GM21367 (cell line): Measurements from ENCODE around the gene LIN54.

Source experiments
- ATAC-seq: cut with Tn5 transposase; IDR thresholded peaks from one replicate; pipeline ENCODE4 v1.9.1; 2021; ENCODE audit not compliant: unreplicated experiment

LIN54 gene

DNA sequence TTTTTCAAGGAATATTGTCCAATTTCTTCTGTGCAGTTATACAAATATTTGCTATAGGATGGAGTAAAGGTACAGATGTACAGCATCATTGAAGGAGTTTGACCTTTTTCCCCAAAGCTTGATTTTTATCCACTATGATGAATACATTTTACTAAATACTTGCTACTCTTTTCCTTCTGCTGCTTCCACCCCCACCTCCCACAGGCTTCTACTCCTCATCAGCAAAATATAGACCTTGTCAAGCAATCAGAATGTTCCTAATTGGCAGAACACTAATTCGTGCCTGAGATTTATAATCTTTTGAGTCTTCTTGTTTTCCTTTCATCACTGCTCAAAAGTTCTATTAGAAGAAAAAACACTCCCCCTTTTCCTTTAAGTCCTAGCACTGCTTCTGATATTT is 113.9 kb downstream of the LIN54 start:
- ATAC-seq = no peak

DNA sequence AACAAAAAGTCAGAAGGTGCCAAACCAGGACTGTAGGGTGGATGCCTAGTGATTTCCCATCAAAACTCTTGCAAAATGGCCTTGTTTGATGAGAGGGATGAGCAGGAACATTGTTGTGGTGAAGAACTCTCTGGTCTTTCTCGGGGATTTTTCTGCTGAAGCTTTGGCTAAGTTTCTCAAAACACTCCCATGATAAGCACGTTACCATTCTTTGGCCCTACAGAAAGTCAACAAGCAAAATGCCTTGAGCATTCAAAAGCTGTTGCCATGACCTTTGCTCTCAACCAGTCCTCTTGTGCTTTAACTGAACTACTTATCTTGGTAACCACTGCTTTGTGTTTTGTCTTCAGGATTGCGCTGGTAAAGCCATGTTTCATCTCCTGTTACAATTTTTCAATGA is 116.7 kb downstream of the LIN54 start:
- ATAC-seq = no peak

- ATAC-seq = no peak
These were observed 118.2 kb downstream of the LIN54 start for GRCh38 chr4:82892467-82892802.

GRCh38 chr4:82891707-82892466 is 118.7 kb downstream of the LIN54 start:
- ATAC-seq = no peak

GRCh38 chr4:82890901-82891706 is 119.5 kb downstream of the LIN54 start, which contains the start of gene SEC31A:
TSS of gene SEC31A (minus strand) at chr4:82891153. CDS start at chr4:82881936, 9,217 bp downstream.
- ATAC-seq = peak; percentile 86

- no peak for ATAC-seq
These were observed 120.1 kb downstream of the LIN54 start for GRCh38 chr4:82890528-82890900.

DNA sequence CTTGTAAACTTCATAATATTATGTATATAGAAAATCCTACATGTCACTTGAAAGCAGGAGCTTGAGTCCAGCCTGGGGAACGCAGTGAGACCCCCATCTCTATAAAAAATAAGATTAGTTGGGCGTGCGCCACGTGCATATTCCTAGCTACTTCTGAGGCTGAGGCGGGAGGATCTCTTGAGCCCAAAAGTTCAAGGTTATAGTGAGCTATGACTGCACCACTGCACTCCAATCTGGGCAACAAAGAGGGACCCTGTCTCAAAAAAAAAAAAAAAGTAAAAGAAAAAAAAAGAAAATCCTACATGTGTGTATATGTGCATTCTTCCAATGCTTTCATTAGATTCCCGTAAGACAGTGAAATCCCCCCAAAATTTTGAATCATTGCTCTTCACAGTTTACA is 121.3 kb downstream of the LIN54 start:
- ATAC-seq = no peak

DNA sequence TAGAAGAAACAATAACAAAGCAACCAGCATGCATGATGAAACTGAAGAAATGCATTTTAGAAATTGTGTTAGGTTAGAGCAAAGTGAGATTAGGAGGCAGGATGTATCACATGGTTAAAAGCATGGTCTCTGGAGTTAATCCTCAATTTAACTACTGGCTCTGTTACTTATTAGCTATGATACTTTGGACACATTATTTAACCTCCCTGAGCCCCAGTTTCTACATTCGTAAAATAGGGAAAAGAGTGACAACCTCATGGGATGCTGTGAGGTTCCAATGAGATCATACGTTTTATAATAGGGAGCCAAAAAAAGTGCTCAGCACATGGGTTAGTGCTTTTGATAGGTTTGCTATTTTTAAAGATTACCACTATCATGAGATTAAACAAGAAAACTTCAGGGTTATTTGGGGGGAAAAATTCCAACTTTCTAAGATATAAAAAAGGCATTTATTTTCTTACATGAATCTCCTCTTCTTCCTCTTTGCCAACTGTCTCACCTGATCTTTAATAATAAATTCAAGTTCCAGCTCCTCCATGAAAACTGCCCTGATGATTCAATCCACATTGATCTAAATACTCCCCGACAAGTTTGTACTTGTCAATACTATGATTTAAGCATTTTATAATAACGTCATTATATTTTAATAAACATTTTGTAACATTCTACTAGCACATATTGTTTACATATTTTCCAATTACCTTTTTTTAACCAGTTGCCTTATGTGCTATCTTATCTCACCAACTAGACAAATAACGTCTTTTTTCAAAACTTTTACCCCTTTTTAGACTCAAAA is 124.3 kb downstream of the LIN54 start:
- no peak for ATAC-seq

DNA sequence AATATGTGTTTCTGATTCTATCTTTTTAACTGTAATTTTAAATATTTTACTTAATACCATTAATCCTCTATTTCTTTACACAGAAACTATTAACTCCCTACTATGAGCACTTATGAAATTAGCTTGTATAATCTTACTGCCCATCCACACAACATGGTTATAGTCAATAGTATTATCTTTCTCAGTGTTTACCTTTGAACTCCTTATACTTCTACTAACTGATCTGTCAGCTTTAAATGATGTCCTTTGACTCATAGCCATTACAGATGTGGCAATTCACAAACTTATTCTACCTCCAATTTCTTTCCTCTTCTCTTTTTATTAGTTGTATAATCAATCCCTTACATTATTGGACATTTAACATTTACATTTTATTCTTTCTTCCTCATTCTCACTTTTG is 125.2 kb downstream of the LIN54 start:
- no peak for ATAC-seq
